IMR-90 (cell line): ENCODE data around the gene IL3RA. TPM values are rescaled to one million over a fixed set of nuclear protein-coding genes. Genes with fewer than 3 reads are reported as not detected.

ENCODE experiments used
- ATAC-seq: fragments of 200-7000 bp; cut with Tn5 transposase; 2 replicates; pipeline ENCODE4 v1.9.1; 2020; ENCODE audit warnings: low read depth, mild to moderate bottlenecking, moderate library complexity
- BruUV-seq: library from RNA; stranded (reverse); fragments of 400-500 nt; replicated peaks from 2 replicates; lab custom pipeline; 2021; lab: Mats Ljungman, UMichigan
- CTCF ChIA-PET: fragments of 300-600 bp; formaldehyde crosslinking; extraction: SDS; loops from one replicate; lab custom pipeline; 2021; ENCODE audit warnings: antibody characterized with exemption; lab: Yijun Ruan, JAX
- POLR2A ChIA-PET: fragments of 300-600 bp; sonication (Branson Sonifier 250); formaldehyde crosslinking; loops from one replicate; lab custom pipeline; 2022; ENCODE audit warnings: antibody characterized with exemption; ENCODE audit not compliant: unreplicated experiment; lab: Charles Lee
- DNase-seq: peaks from one replicate; pipeline ENCODE4 v3.0.0; 2013
- H2AFZ ChIP-seq: replicated peaks from 2 replicates; pipeline ENCODE3; 2013; ENCODE audit warnings: low read length, mild to moderate bottlenecking; ENCODE audit not compliant: poor library complexity
- H2AK5ac ChIP-seq: 2 replicates; pipeline ENCODE4 v1.6.1; 2013; ENCODE audit warnings: low read depth, low read length, inconsistent platforms
- H2AK9ac ChIP-seq: replicated peaks from 2 replicates; pipeline ENCODE3; 2013; ENCODE audit warnings: mild to moderate bottlenecking, low read depth, low read length, moderate library complexity; ENCODE audit not compliant: poor library complexity
- H2BK120ac ChIP-seq: 2 replicates; pipeline ENCODE4 v1.6.1; 2013; ENCODE audit warnings: low read depth, low read length, inconsistent platforms
- H2BK15ac ChIP-seq: 3 replicates; pipeline ENCODE4 v1.6.1; 2013; ENCODE audit warnings: low read depth, low read length, inconsistent platforms
- H2BK20ac ChIP-seq: 2 replicates; pipeline ENCODE4 v1.6.1; 2013; ENCODE audit warnings: low read depth, mild to moderate bottlenecking, inconsistent platforms, low read length, moderate library complexity
- H2BK5ac ChIP-seq: 2 replicates; pipeline ENCODE4 v1.6.1; 2013; ENCODE audit warnings: mild to moderate bottlenecking, low read depth, low read length, inconsistent platforms; ENCODE audit not compliant: poor library complexity, severe bottlenecking
- H3K14ac ChIP-seq: replicated peaks from 2 replicates; pipeline ENCODE4 v1.6.1; 2013; ENCODE audit warnings: low read depth, low read length, inconsistent platforms
- H3K18ac ChIP-seq: 2 replicates; pipeline ENCODE4 v1.6.1; 2013; ENCODE audit warnings: low read depth, low read length, control low read depth
- H3K23ac ChIP-seq: 2 replicates; pipeline ENCODE4 v1.6.1; 2013; ENCODE audit warnings: low read depth, low read length, inconsistent platforms
- H3K27ac ChIP-seq: 2 replicates; pipeline ENCODE4 v1.5.1; 2013; ENCODE audit warnings: mild to moderate bottlenecking, control low read depth, low read length; ENCODE audit not compliant: insufficient read depth
- H3K27me3 ChIP-seq: 2 replicates; pipeline ENCODE4 v1.6.1; 2013; ENCODE audit warnings: low read length; ENCODE audit not compliant: control insufficient read depth, insufficient read depth
- H3K36me3 ChIP-seq: 2 replicates; pipeline ENCODE4 v1.6.1; 2013; ENCODE audit warnings: low read length, mixed read lengths; ENCODE audit not compliant: control insufficient read depth, insufficient read depth
- H3K4ac ChIP-seq: 2 replicates; pipeline ENCODE4 v1.6.1; 2013; ENCODE audit warnings: low read depth, low read length, inconsistent platforms
- H3K4me1 ChIP-seq: 2 replicates; pipeline ENCODE4 v1.6.1; 2013; ENCODE audit warnings: low read length, mixed read lengths; ENCODE audit not compliant: control insufficient read depth, insufficient read depth
- H3K4me2 ChIP-seq: 2 replicates; pipeline ENCODE4 v1.6.1; 2013; ENCODE audit warnings: low read depth, mild to moderate bottlenecking, control low read depth, low read length, moderate library complexity
- H3K4me3 ChIP-seq: 2 replicates; pipeline ENCODE4 v1.5.1; 2013; ENCODE audit warnings: low read depth, mild to moderate bottlenecking, control low read depth, low read length, moderate library complexity; ENCODE audit not compliant: insufficient read depth
- H3K56ac ChIP-seq: 2 replicates; pipeline ENCODE4 v1.6.1; 2013; ENCODE audit warnings: low read length, inconsistent platforms; ENCODE audit not compliant: insufficient read depth; ENCODE audit errors: extremely low read depth
- H3K79me1 ChIP-seq, 2 experiments: 2 replicates each; pipeline ENCODE4 v1.6.1; 2013; ENCODE audit warnings: low read length in 2 of 2, inconsistent platforms in 1 of 2, low read depth in 1 of 2
- H3K9ac ChIP-seq: 2 replicates; pipeline ENCODE4 v1.6.1; 2013; ENCODE audit warnings: low read depth, low read length, control low read depth
- H3K9me1 ChIP-seq: 2 replicates; pipeline ENCODE4 v1.6.1; 2013; ENCODE audit warnings: low read length, inconsistent platforms; ENCODE audit not compliant: insufficient read depth
- H3K9me3 ChIP-seq: 2 replicates; pipeline ENCODE4 v1.6.1; 2013; ENCODE audit warnings: low read length; ENCODE audit not compliant: control insufficient read depth, insufficient read depth
- H4K20me1 ChIP-seq: 2 replicates; pipeline ENCODE4 v1.6.1; 2013; ENCODE audit warnings: low read length, inconsistent platforms; ENCODE audit not compliant: insufficient read depth
- H4K5ac ChIP-seq: 2 replicates; pipeline ENCODE4 v1.6.1; 2013; ENCODE audit warnings: mild to moderate bottlenecking, low read depth, low read length, control low read depth
- H4K8ac ChIP-seq, 2 experiments: 2 replicates each; pipeline ENCODE4 v1.6.1; 2013; ENCODE audit warnings: low read depth in 2 of 2, low read length in 2 of 2, control low read depth in 1 of 2, inconsistent platforms in 1 of 2
- H4K91ac ChIP-seq: 2 replicates; pipeline ENCODE4 v1.6.1; 2013; ENCODE audit warnings: low read depth, low read length, inconsistent platforms; ENCODE audit not compliant: insufficient read depth
- BHLHE40 ChIP-seq: fragments of 150-350 bp; IDR thresholded peaks from 2 replicates; pipeline ENCODE4 v1.6.1; 2016; ENCODE audit warnings: mild to moderate bottlenecking, low read depth, low read length
- CTCF ChIP-seq: conservative IDR thresholded peaks from 2 replicates; pipeline ENCODE4 v1.5.1; 2012; ENCODE audit warnings: mild to moderate bottlenecking, low read depth, low read length, improper control_type of control experiment
- MAZ ChIP-seq: IDR thresholded peaks from 2 replicates; pipeline ENCODE4 v1.6.1; 2012; ENCODE audit warnings: low read depth, mild to moderate bottlenecking, low read length, improper control_type of control experiment, moderate library complexity, borderline replicate concordance
- MXI1 ChIP-seq: IDR thresholded peaks from 2 replicates; pipeline ENCODE4 v1.6.1; 2012; ENCODE audit warnings: low read depth, mild to moderate bottlenecking, low read length, moderate library complexity, borderline replicate concordance
- WGBS, 2 experiments: methylation state at CpG; one replicate each; pipeline versions ENCODE4 v1.1.5 to v1.1.7; 2013; ENCODE audit warnings: missing lambda C conversion rate in 2 of 2; ENCODE audit not compliant: insufficient read length in 1 of 2; ENCODE audit errors: extremely low coverage in 2 of 2; 5-methylcytosine and 5-hydroxymethylcytosine counted together
- dilution Hi-C: fragments of 300-500 bp; cut with HindIII; formaldehyde crosslinking; loops from one replicate; pipeline ENCODE4 v1.14.3; 2018; ENCODE audit warnings: low sequenced_read_pairs; ENCODE audit not compliant: unreplicated experiment
- in situ Hi-C: fragments of 300-500 bp; cut with MboI; formaldehyde crosslinking; loops from 3 replicates; pipeline ENCODE4 v1.14.3; 2019; ENCODE audit warnings: low sequenced_read_pairs, inconsistent platforms, mixed read lengths
- intact Hi-C: fragments of 100-400 bp; cut with micrococcal nuclease; formaldehyde crosslinking; loops from 2 replicates; pipeline ENCODE4 v1.10.0; 2022
- polyA plus RNA-seq, 3 experiments: library from polyadenylated mRNA; depleted of rRNA; stranded (reverse); fragments of >200 nt; gene quantifications; 2 replicates each; pipeline ENCODE4 v1.2.3, GENCODE V29; 2012; ENCODE audit warnings: low replicate concordance in 1 of 3
- total RNA-seq: library from RNA; depleted of rRNA; stranded (reverse); fragments of >200 nt; gene quantifications from 2 replicates; pipeline ENCODE4 v1.2.3, GENCODE V29; 2012

The IL3RA gene
- total and polyA plus RNA-seq, 2 of the 4 experiments (the other 2 are of a cell fraction), result not detected

- 88% methylated on average over 5 of the region's 22 CpGs; no CpG with 5 or more reads in 1 of the 2 experiments for WGBS, 2 experiments
- intact Hi-C loops, result loop anchor here (10.0 kb wide), 1 partner anchor 50 kb away; no protein-coding TSS in a partner anchor
- no peak for TF ChIP-seq MAZ
- TF ChIP-seq MXI1, result no peak
- TF ChIP-seq CTCF, result no peak
- TF ChIP-seq BHLHE40, result no peak
- Histone ChIP-seq H4K20me1 (peaks cover 19% of the 10 kb centered on the region), H3K9me1 (no peaks in the 10 kb centered on the region), H3K23ac (no peak overlapping the region), H3K14ac (no peak overlapping the region), H3K27ac (no peak overlapping the region), H2BK120ac (no peak overlapping the region), H3K56ac (no peak overlapping the region), H2AK5ac (no peak overlapping the region; the same call in 1 of the 2 replicates), H3K27me3 (no peaks in the 10 kb centered on the region), H3K4ac (no peak overlapping the region), H4K5ac (no peak overlapping the region), H3K9me3 (no peaks in the 10 kb centered on the region), H3K4me2 (no peak overlapping the region), H3K18ac (no peak overlapping the region), H4K8ac (no peak overlapping the region), H2BK5ac (no peak overlapping the region), H2AK9ac (peak overlapping the region; percentile 5), H3K79me1 (peaks cover 10 to 21% of the 10 kb centered on the region in 2 experiments; a peak in 3 of 4 replicates), H2BK15ac (no peak overlapping the region), H3K9ac (no peak overlapping the region), H3K4me1 (no peaks in the 10 kb centered on the region; the same call in 1 of the 2 replicates), H3K4me3 (no peak overlapping the region), H4K91ac (no peak overlapping the region), H2AFZ (no peak overlapping the region), H3K36me3 (peaks cover 10% of the 10 kb centered on the region), H2BK20ac (no peak overlapping the region)
- CTCF ChIA-PET, result no interaction called here
- DNase-seq (no peak), ATAC-seq (no peak)
- dilution Hi-C loops, result no loop called here
- POLR2A ChIA-PET, result no interaction called here
- in situ Hi-C loops, result no loop called here
- no TSS peak for BruUV-seq
Observed at GRCh38 chrX:1394731-1395501, 58.3 kb downstream of the IL3RA start.
